Liver (tissue), 9 donors: ENCODE data around the gene QDPR. TPM values are rescaled to one million over a fixed set of nuclear protein-coding genes. Genes with fewer than 3 reads are reported as not detected.

Experiments
- DNase-seq: peaks from one replicate; pipeline ENCODE4 v3.0.0-alpha.2; 2017; ENCODE audit warnings: low spot score
- H3K27ac ChIP-seq, 2 donors: one replicate each; pipeline ENCODE4 v1.7.0; 2013; ENCODE audit warnings: inconsistent platforms in 2 of 2, low read length in 2 of 2, control low read depth in 1 of 2, low read depth in 1 of 2, mild to moderate bottlenecking in 1 of 2
- H3K27me3 ChIP-seq, 4 donors: one replicate each; pipeline versions ENCODE4 v1.6.1 to v1.7.0; 2013; ENCODE audit warnings: low read length in 3 of 4, inconsistent platforms in 1 of 4, mild to moderate bottlenecking in 1 of 4, moderate library complexity in 1 of 4; ENCODE audit not compliant: control insufficient read depth in 4 of 4, insufficient read depth in 4 of 4
- H3K36me3 ChIP-seq, 4 donors: one replicate each; pipeline versions ENCODE4 v1.6.1 to v1.7.0; 2013; ENCODE audit warnings: low read length in 3 of 4, mild to moderate bottlenecking in 3 of 4, low read depth in 1 of 4, moderate library complexity in 1 of 4; ENCODE audit not compliant: control insufficient read depth in 4 of 4, insufficient read depth in 3 of 4
- H3K4me1 ChIP-seq, 4 donors: one replicate each; pipeline versions ENCODE4 v1.6.1 to v1.7.0; 2013; ENCODE audit warnings: low read length in 3 of 4, mild to moderate bottlenecking in 3 of 4, moderate library complexity in 1 of 4; ENCODE audit not compliant: control insufficient read depth in 4 of 4, insufficient read depth in 4 of 4
- H3K4me3 ChIP-seq, 3 donors: one replicate each; pipeline versions ENCODE4 v1.6.1 to v1.7.0; 2013; ENCODE audit warnings: low read length in 3 of 3, control low read depth in 1 of 3, low read depth in 1 of 3, mild to moderate bottlenecking in 1 of 3
- H3K9ac ChIP-seq, 2 donors: one replicate each; pipeline ENCODE4 v1.7.0; 2013; ENCODE audit warnings: low read length in 2 of 2, mild to moderate bottlenecking in 2 of 2, moderate library complexity in 2 of 2, control low read depth in 1 of 2, low read depth in 1 of 2
- H3K9me3 ChIP-seq, 4 donors: one replicate each; pipeline versions ENCODE4 v1.6.1 to v1.7.0; 2013; ENCODE audit warnings: low read length in 3 of 4; ENCODE audit not compliant: control insufficient read depth in 4 of 4
- CTCF ChIP-seq: fragments of 150-350 bp; IDR thresholded peaks from 2 replicates; pipeline ENCODE4 v1.5.1; 2017; ENCODE audit warnings: improper control_type of control experiment, low read depth, low read length; ENCODE audit not compliant: missing input control
- EGR1 ChIP-seq, 2 donors: IDR thresholded peaks; 2 replicates each; pipeline ENCODE4 v1.6.1; 2016 to 2018; ENCODE audit warnings: antibody characterized with exemption in 2 of 2, low read depth in 2 of 2
- FOXA1 ChIP-seq: IDR thresholded peaks from 2 replicates; pipeline ENCODE4 v1.6.1; 2016; ENCODE audit warnings: antibody characterized with exemption
- HNF4A ChIP-seq, 2 donors: conservative IDR thresholded peaks; 2 replicates each; pipeline ENCODE4 v1.6.1; 2016; ENCODE audit warnings: antibody characterized with exemption in 2 of 2, mild to moderate bottlenecking in 2 of 2
- HNF4G ChIP-seq: IDR thresholded peaks from 2 replicates; pipeline ENCODE4 v1.6.1; 2016; ENCODE audit warnings: antibody characterized with exemption
- JUND ChIP-seq, 2 donors: IDR thresholded peaks; 2 replicates each; pipeline ENCODE4 v1.6.1; 2016; ENCODE audit warnings: antibody characterized with exemption in 2 of 2
- NR2F2 ChIP-seq: IDR thresholded peaks from 2 replicates; pipeline ENCODE4 v1.6.1; 2016; ENCODE audit warnings: antibody characterized with exemption
- RAD21 ChIP-seq, 2 donors: IDR thresholded peaks; 2 replicates each; pipeline ENCODE4 v1.6.1; 2016; ENCODE audit warnings: antibody characterized with exemption in 2 of 2, mild to moderate bottlenecking in 2 of 2
- REST ChIP-seq: IDR thresholded peaks from 2 replicates; pipeline ENCODE4 v1.6.1; 2016; ENCODE audit warnings: antibody characterized with exemption, mild to moderate bottlenecking
- RXRA ChIP-seq, 2 donors: IDR thresholded peaks; 2 replicates each; pipeline ENCODE4 v1.6.1; 2017 to 2018; ENCODE audit warnings: antibody characterized with exemption in 2 of 2, mild to moderate bottlenecking in 1 of 2
- SP1 ChIP-seq: IDR thresholded peaks from 2 replicates; pipeline ENCODE4 v1.6.1; 2018; ENCODE audit warnings: antibody characterized with exemption, mild to moderate bottlenecking
- TAF1 ChIP-seq: conservative IDR thresholded peaks from 2 replicates; pipeline ENCODE4 v1.6.1; 2016; ENCODE audit warnings: antibody characterized with exemption, mild to moderate bottlenecking
- YY1 ChIP-seq: IDR thresholded peaks from 2 replicates; pipeline ENCODE4 v1.6.1; 2016; ENCODE audit warnings: antibody characterized with exemption, mild to moderate bottlenecking
- ZBTB33 ChIP-seq: IDR thresholded peaks from 2 replicates; pipeline ENCODE4 v1.6.1; 2016; ENCODE audit warnings: antibody characterized with exemption
- WGBS: extraction: QIAGEN DNeasy Blood & Tissue Kit; methylation state at CpG from one replicate; pipeline ENCODE4 v1.1.7; 2013; 5-methylcytosine and 5-hydroxymethylcytosine counted together
- polyA plus RNA-seq, 2 donors: library from polyadenylated mRNA; stranded (reverse) in 1 of 2; unstranded in 1 of 2; fragments of 200-250 nt in 1 of 2; fragments of >200 nt in 1 of 2; fragmentation: Nextera tagmentation in 1 of 2; extraction: Ambion mirVana in 1 of 2; gene quantifications; one replicate each; pipeline versions ENCODE4 v1.2.1 to v1.2.3, GENCODE V29; 2013 to 2015
- total RNA-seq, 2 donors: library from RNA; depleted of rRNA; stranded (reverse); fragments of >200 nt; gene quantifications; one replicate each; pipeline ENCODE4 v1.2.3, GENCODE V29; 2014
- TF ChIP-seq, protein P1 (sequence below): IDR thresholded peaks from 2 replicates; pipeline ENCODE4 v1.6.1; 2016; ENCODE audit warnings: antibody characterized with exemption
- TF ChIP-seq, protein P2 (sequence below): IDR thresholded peaks from 2 replicates; pipeline ENCODE4 v1.6.1; 2016; ENCODE audit warnings: antibody characterized with exemption
- donor health status: healthy.
- donor health status: healthy.
- donor health status: healthy.
- donor health status: healthy.
- donor health status: healthy.

QDPR gene
- total and polyA plus RNA-seq, 4 donors, result 38.0 to 137 (median 104) TPM

- DNase-seq, result no peak
- peak overlapping the region in 1 of 2 donors; percentile 63 for H3K27ac ChIP-seq
- WGBS, result 94% methylated on average over 2 of the region's 2 CpGs
These were observed 19.0 kb downstream of the QDPR start for GRCh38 chr4:17492876-17493275.

DNA sequence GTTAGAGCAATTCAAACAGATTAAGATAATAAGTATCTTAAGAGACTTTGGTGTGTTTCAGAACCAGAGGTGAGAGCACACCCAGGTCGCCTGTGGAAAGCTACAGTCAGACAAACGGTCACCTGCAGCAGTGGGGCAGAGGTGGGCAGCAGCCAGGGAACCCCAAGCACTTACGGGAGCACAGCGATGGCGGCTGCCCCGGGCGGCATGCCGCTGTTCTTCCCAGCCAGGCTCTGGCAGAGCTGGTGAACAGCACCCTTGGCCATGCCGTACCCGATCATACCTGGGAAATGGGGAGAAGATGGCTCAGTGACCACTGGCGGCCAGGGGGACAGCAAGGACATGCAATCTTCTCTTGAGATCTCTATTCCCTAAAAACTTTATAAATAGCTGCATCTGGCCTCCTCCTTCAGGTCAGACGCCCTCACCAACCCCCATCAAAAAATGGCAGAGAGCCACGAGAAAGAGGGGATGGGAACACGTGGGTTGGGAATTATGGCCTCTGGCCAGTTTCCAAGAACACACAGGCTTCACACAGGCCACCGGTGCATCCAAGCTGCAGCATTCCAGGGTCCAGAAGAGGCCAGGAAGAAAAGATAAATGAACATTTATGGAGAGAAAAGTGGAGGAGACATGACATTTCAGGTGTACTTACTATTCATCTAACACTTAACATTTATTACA lies 19.7 kb downstream of the QDPR start:
- Histone ChIP-seq H3K9ac (no peak overlapping the region), H3K27me3 (no peaks in the 10 kb centered on the region), H3K36me3 (peaks cover 7 to 16% (median 12%) of the 10 kb centered on the region in 4 donors), H3K9me3 (no peaks in the 10 kb centered on the region), H3K4me1 (peaks cover 26 to 55% (median 41%) of the 10 kb centered on the region in 4 donors), H3K4me3 (no peak overlapping the region), H3K27ac (peak overlapping the region; percentile 35 to 63)
- TF ChIP-seq ZBTB33 (no peak), HNF4A (conservative IDR thresholded peaks at IDR 0.05) (peak in 1 of 2 donors; percentile 37), RXRA (IDR thresholded peaks at IDR 0.05) (peak; percentile 27 to 35)
- WGBS, result 67% methylated on average over 15 of the region's 15 CpGs
- no peak for DNase-seq

More at GRCh38 chr4:17492876-17493275, 19.0 kb downstream of the QDPR start:
- no peak for TF ChIP-seq TAF1
- TF ChIP-seq, protein P1, sequence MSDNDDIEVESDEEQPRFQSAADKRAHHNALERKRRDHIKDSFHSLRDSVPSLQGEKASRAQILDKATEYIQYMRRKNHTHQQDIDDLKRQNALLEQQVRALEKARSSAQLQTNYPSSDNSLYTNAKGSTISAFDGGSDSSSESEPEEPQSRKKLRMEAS, result no peak
- TF ChIP-seq YY1, result no peak
- no peak overlapping the region for H3K9ac ChIP-seq
- no peaks in the 10 kb centered on the region for H3K27me3 ChIP-seq
- H3K4me1 ChIP-seq, result peaks cover 27 to 55% (median 43%) of the 10 kb centered on the region in 4 donors
- peaks cover 7 to 16% (median 12%) of the 10 kb centered on the region in 4 donors for H3K36me3 ChIP-seq
- H3K4me3 ChIP-seq, result no peak overlapping the region
- no peaks in the 10 kb centered on the region for H3K9me3 ChIP-seq

- no peaks in the 10 kb centered on the region for H3K27me3 ChIP-seq
- no peak for DNase-seq
- peaks cover 21 to 49% (median 39%) of the 10 kb centered on the region in 4 donors for H3K4me1 ChIP-seq
- 78% methylated on average over 3 of the region's 3 CpGs for WGBS
- no peak overlapping the region for H3K4me3 ChIP-seq
- H3K9ac ChIP-seq, result peak overlapping the region in 1 of 2 donors; percentile 49
- peaks cover 13 to 24% (median 18%) of the 10 kb centered on the region in 4 donors for H3K36me3 ChIP-seq
- peak overlapping the region; percentile 21 to 52 for H3K27ac ChIP-seq
- H3K9me3 ChIP-seq, result no peaks in the 10 kb centered on the region
- TF ChIP-seq, protein P1, result no peak
- no peak for TF ChIP-seq NR2F2
- no peak for TF ChIP-seq EGR1 (IDR thresholded peaks at IDR 0.05; ENCODE audit: low read depth in 2 of 2)
- TF ChIP-seq RXRA (IDR thresholded peaks at IDR 0.05), result no peak
- TF ChIP-seq JUND (IDR thresholded peaks at IDR 0.05), result no peak
- TF ChIP-seq ZBTB33, result no peak
- TF ChIP-seq SP1, result no peak
- TF ChIP-seq, protein P2, sequence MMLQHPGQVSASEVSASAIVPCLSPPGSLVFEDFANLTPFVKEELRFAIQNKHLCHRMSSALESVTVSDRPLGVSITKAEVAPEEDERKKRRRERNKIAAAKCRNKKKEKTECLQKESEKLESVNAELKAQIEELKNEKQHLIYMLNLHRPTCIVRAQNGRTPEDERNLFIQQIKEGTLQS, result no peak
- no peak for TF ChIP-seq HNF4A (conservative IDR thresholded peaks at IDR 0.05)
- TF ChIP-seq CTCF, result no peak
- no peak for TF ChIP-seq FOXA1
- no peak for TF ChIP-seq HNF4G
- no peak for TF ChIP-seq YY1
- TF ChIP-seq REST, result no peak
- no peak for TF ChIP-seq RAD21 (IDR thresholded peaks at IDR 0.05)
These were observed 20.7 kb downstream of the QDPR start for GRCh38 chr4:17491196-17491595.
